Stimulated activated CD4-positive, alpha-beta T cell treated with anti-CD3 and anti-CD28 coated beads, Interleukin-12 subunit alpha, Interleukin-12 subunit beta, amount 100 ng/mL, for 24 hours (primary cell): ENCODE measurements around the gene HPSE2.
"Not testable (repeated sequence)": the region's sequence is repeated elsewhere in the genome, so short reads cannot be mapped to it uniquely, and the experiment has no call there.

Experiments
- DNase-seq, 2 experiments: peaks; one replicate each; pipeline ENCODE4 v3.0.0-alpha.2; 2020; ENCODE audit warnings: low read depth in 2 of 2

The HPSE2 gene

GRCh38 chr10:99235658-99236626 is at the start of gene HPSE2:
HPSE2 (minus strand) TSS chr10:99235852.
- DNase-seq, result no peak

DNA sequence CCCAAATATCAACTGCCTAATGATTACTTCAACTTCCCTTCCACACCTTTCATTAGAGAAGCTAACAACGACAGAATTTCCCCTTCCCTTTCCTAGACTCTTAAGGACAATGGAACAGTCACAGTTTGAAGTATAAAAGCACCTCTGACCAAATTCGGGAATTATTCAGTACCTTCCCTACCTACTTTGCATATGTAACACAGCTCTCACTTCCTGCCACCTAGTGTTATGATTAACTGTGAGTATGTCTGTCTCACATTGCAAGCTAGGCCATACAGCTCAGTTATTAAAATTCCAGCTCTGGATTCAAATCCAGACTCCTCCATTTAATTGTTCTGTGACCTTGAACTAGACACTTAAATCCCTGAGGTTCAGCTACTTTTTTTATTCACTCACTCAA is 44.8 kb upstream of the HPSE2 start:
- no peak for DNase-seq

DNA sequence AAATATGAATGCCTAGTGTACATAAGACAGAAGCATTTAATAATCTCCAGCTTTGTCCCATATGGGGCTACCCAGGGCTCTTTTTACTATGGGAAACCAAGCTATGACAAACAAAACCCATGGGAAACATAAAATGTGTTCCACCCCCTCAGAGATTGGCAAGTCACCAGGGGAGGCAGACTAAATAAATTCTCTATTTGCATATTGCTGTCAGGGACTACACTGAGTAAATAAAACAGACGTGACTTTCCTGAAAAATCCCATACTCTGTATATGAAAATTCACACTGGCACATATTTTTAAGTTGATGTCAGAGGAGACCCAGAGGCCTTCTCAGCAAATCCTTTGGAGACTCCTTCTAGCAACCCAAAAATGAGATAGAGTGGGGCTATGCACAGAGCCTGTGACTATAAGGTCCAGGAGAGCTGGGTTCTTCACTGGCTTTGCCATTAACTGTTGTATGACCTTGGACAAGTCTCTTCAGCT is 44.0 kb upstream of the HPSE2 start:
- DNase-seq, result no peak

GRCh38 chr10:99276848-99277486 is 41.3 kb upstream of the HPSE2 start:
- DNase-seq, result no peak

- no peak for DNase-seq
Measured at GRCh38 chr10:99266383-99266782, 30.7 kb upstream of the HPSE2 start.

DNA sequence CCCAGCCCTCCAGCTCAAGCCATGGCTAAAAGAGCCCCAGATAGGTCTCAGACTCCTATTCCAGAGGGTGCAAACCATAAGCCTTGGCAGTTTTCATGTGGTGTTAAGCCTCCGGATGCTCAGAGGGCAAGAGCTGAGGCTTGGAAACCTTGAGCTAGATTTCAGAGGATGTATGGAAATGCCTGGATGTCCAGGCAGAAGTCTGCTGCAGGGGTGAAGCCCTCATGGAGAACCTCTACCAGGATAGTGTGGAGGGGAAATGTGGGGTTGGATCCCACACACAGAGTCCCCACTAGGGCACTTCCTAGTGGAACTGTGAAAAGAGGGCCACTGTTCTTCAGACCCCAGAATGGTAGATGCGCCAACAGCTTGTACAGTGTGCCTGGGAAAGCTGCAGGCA is 13.2 kb upstream of the HPSE2 start:
- DNase-seq, result no peak

GRCh38 chr10:99247893-99248292 is 12.2 kb upstream of the HPSE2 start:
- DNase-seq, result not testable (repeated sequence)

GRCh38 chr10:99236627-99237309 is 1.1 kb upstream of the HPSE2 start:
- no peak for DNase-seq

DNA sequence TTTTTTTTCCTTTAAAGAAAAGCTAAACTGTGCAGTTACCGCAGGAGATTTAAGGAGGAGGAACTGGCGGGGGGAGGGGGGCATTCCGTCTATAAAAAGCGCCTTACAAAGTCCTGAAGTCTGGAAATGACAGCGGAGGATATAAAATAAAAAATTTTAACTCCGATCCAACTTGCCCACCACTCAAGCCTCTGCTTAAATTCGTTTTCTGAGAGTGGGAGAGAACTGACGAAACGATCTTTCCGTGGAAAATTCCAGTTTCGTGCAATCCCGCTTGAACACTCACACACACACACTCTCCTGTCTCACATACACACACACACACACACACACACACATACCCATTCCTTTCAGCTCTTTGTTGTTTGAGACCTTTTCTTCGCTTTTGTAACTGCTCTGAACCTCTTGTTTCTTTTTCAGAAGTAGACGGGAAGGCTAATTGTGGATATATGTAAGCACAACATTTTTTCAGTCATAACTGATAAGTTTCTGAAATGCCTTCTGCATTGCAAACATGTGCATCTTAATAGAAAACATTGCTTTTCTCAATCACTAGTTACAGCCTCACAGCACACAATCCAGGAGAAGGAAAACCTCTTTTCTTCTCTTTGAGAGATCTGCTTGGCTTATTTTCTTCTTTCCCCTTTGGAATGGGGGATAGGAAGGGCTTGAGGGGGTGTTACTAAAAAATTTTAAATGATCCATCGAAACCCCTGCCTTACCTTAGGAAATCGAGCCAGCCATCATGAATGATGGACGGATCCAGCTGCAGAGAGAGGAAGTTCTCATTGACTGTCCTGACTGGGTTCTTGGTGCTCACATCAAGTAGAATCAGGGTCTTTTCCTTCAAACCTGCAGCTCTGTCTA is 628 bp downstream of the HPSE2 start:
- DNase-seq, result no peak

GRCh38 chr10:99234041-99234790 is 1.4 kb downstream of the HPSE2 start:
- peak in 1 of 2 experiments; percentile 41 for DNase-seq

- no peak for DNase-seq
Measured at GRCh38 chr10:99233689-99234037, 2.0 kb downstream of the HPSE2 start.

GRCh38 chr10:99233000-99233688 is 2.5 kb downstream of the HPSE2 start:
- no peak for DNase-seq

- no peak for DNase-seq
Measured at GRCh38 chr10:99232360-99232999, 3.2 kb downstream of the HPSE2 start.

DNA sequence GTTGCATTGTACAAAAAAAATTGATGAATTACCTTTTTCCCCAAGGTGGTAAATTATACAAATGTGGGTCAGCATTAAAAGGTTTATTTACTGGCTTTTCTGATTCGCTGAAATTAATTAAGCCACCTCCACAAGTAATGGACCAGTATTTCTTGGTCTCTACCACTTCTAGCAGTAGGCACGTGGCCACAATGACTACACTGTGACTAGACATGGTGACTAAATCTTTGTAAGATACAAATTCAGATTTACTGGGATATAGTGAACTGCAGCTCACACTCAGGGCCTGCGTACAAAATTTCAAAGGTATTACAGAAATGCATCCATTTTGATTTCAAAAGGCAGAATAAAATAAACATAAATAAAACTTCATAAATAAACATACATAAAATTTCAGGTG is 10.9 kb downstream of the HPSE2 start:
- no peak for DNase-seq

DNA sequence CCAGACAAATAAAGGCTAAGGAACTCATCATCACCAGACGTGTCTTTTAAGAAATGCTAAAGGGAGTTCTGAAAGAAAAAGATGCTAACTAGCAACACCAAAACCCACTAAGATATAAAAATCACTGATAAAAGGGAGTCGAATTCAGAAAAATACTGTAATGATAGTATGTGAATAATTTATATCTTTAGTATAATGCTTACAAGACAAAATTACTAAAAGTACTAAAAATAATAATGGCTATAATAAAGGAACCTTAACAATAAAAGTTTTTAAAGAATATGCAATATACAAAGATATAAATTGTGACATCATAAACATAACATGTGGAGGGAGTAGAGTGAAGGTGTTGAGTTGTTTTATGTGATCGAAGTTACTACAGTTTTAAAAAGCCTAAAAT is 28.3 kb downstream of the HPSE2 start:
- DNase-seq, result no peak

DNA sequence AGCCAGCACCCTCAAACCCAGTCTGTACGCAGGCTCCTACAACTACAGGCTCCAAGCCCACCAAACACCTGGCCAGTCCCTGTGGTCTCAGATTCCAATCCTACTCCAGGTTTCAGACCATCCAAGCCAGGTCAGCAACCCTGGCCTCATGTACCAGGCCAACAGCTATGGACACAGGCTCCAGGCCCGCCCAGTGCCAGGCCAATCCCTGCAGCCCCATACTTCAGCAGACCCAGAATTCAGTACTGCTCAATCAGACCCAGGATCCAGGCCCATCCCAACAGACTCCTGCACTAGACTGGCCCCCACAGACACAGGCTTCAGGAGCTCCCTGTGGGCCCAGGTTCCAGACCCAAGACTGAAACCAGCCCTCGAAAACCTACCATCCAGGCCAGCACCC is 32.3 kb downstream of the HPSE2 start:
- no peak for DNase-seq

- DNase-seq, result no peak
Measured at GRCh38 chr10:99172950-99173349, 62.7 kb downstream of the HPSE2 start.

DNA sequence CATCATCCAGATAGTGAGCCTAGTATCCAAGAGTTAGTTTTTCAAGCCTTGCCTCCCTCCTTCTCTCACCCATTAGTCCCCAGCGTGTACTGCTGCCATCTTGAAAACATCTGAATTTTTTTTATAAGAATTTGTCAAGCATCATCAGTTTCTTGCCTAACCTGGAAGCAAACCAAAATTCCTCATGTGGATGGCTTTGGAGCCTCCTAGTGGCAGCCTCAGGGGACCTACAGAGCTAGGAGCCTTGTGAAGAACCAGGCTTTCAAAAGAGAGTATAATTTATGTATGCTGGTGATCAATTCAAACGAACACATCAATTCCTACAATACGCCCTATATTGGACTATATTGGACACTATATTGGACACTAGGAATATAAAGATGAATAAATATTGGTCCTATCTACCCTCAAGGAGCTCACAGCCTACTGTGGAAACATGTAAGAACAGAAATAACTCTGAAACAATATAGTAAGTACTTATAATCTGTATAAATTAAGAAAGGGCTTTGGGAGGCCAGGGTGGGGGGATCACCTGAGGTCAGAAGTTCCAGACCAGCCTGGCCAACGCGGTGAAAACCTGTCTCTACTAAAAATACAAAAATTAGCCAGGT is 63.4 kb downstream of the HPSE2 start:
- no peak for DNase-seq

DNA sequence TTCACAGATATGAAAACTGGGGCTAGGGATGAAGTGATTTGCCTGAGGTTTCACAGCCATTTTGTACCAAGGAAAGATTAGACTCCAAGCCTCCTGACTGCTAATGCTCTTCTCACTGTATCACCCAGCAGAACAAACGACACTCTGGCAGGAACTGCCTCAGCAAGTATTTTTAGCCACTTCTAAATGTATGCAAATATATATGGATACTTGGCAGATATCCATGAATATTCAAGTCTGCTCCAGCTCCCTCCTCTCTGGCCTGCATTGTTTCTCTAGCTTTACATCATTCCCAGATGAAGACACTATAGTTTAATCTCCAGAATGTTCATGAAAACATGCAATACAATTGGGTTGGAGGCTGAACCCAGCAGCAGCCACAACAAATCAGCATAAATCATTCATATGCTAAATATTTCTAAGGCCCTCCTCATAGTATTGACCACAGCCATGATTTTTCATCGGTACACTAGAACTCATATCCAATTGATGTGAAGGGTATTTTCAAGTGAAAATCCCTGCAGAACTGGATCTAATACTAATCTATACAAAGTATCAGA is 65.5 kb downstream of the HPSE2 start:
- no peak for DNase-seq
